Heart right ventricle (tissue), 16 donors: Measurements from ENCODE around the gene AKR1C3. TPM values are rescaled to one million over a fixed set of nuclear protein-coding genes. Genes with fewer than 3 reads are reported as not detected.

Experiments
- ATAC-seq, 8 donors: fragments of 200-7000 bp; cut with Tn5 transposase; one replicate each; pipeline ENCODE4 v1.9.1; 2020; ENCODE audit warnings: mild to moderate bottlenecking in 8 of 8, moderate library complexity in 8 of 8, moderate number of reproducible peaks in 1 of 8
- DNase-seq, 2 donors: peaks; one replicate each; pipeline ENCODE4 v3.0.0-alpha.2; 2020
- H3K27ac ChIP-seq, 10 donors: fragments of 200-600 bp; sonication (generic) in 2 of 10; one replicate each; pipeline versions ENCODE4 v1.5.0 to v1.8.0; 2020 to 2022; ENCODE audit warnings: mild to moderate bottlenecking in 3 of 10
- H3K27me3 ChIP-seq, 7 donors: fragments of 200-600 bp; one replicate each; pipeline ENCODE4 v1.8.0; 2021 to 2022; ENCODE audit warnings: mild to moderate bottlenecking in 2 of 7
- H3K36me3 ChIP-seq, 9 donors: fragments of 200-600 bp; sonication (generic) in 1 of 9; one replicate each; pipeline versions ENCODE4 v1.5.0 to v1.8.0; 2020 to 2022; ENCODE audit warnings: mild to moderate bottlenecking in 2 of 9
- H3K4me1 ChIP-seq, 9 donors: fragments of 200-600 bp; sonication (generic) in 1 of 9; one replicate each; pipeline versions ENCODE4 v1.5.0 to v1.8.0; 2020 to 2022; ENCODE audit warnings: mild to moderate bottlenecking in 4 of 9
- H3K4me3 ChIP-seq, 10 donors: fragments of 200-600 bp; sonication (generic) in 2 of 10; one replicate each; pipeline versions ENCODE4 v1.5.0 to v1.8.0; 2020 to 2022; ENCODE audit warnings: mild to moderate bottlenecking in 7 of 10, moderate library complexity in 2 of 10
- H3K9me3 ChIP-seq, 11 donors: fragments of 200-600 bp in 10 of 11; sonication (generic) in 2 of 11; one replicate each; pipeline versions ENCODE4 v1.5.0 to v1.8.0; 2013 to 2022; ENCODE audit warnings: mild to moderate bottlenecking in 2 of 11, control low read depth in 1 of 11, moderate library complexity in 1 of 11
- CTCF ChIP-seq, 9 donors: fragments of 200-600 bp; sonication (generic) in 2 of 9; IDR thresholded peaks; one replicate each; pipeline versions ENCODE4 v1.5.0 to v1.8.0; 2021 to 2022; ENCODE audit warnings: antibody characterized with exemption in 9 of 9, mild to moderate bottlenecking in 5 of 9, moderate library complexity in 1 of 9
- WGBS, 2 donors: extraction: QIAGEN DNeasy Blood & Tissue Kit; methylation state at CpG; one replicate each; pipeline ENCODE4 v1.1.7; 2013; ENCODE audit warnings: inconsistent platforms in 1 of 2; 5-methylcytosine and 5-hydroxymethylcytosine counted together
- intact Hi-C, 10 donors: fragments of 100-400 bp; cut with DNase I; formaldehyde crosslinking; loops; one replicate each; pipeline versions ENCODE4 v1.11.1 to v1.14.2; 2022
- polyA plus RNA-seq, 2 donors: library from polyadenylated mRNA; stranded (reverse); fragments of 200-250 nt; gene quantifications; one replicate each; pipeline ENCODE4 v1.2.3, GENCODE V29; 2013
- total RNA-seq, 10 donors: library from RNA; stranded (reverse); fragmentation: NEBNext Ultra II Directional in 3 of 10; extraction: Animal tissue kit (Norgen Biotek cat#: 25700) in 3 of 10; gene quantifications; one replicate each; pipeline versions ENCODE4 v1.2.1 to v1.2.4, GENCODE V29; 2021 to 2023
- donor health status: Arrhythmogenic right ventricular cardiomyopathy.
- donor health status: ischemic (EF 13 %, LVEDD 7.1; RV severe dilation, severe dysfunction).
- donor health status: healthy with polysubstance abuse.
- donor health status: DM: no; HTN: yes; CAD: no.
- donor health status: DM: no; HTN: no; CAD: no.
- donor health status: ischemic (EF 25% LVEDD 6.9; RV normal size, moderate dysfunction).
- donor health status: ischemic (EF 25% LVEDD 5.7; RV mildly dilated, moderate dysfunction).
- donor health status: healthy.
- donor health status: DM: yes; HTN: yes; CAD: no.
- donor health status: Ischemic cardiomyopathy.
- donor health status: ischemic (EF 35%, LVEDD 5.7; RV mildly dilated, moderate dysfunction).
- donor health status: nonischemic (EF 11% LVEDD 7.7; RV severe dilation, severe dysfunction).
- donor health status: DM: yes; HTN: yes; CAD: no.
- donor health status: PGD.
- donor health status: ischemic (EF 29% LVEDD 5.4; RV normal size, mild dysfunction).
- donor health status: nonischemic (EF 23%, LVEDD 6.1; RV moderate dilation, normal function).

The AKR1C3 gene
- total and polyA plus RNA-seq, 12 donors, result 8.2 to 30.6 (median 19.0) TPM

- Histone ChIP-seq H3K4me1 (no peaks in the 10 kb centered on the region), H3K36me3 (no peaks in the 10 kb centered on the region), H3K27me3 (no peaks in the 10 kb centered on the region), H3K9me3 (peaks cover 0 to 8% (median 0%) of the 10 kb centered on the region in 11 donors), H3K27ac (no peak overlapping the region), H3K4me3 (no peak overlapping the region)
- no peak for TF ChIP-seq CTCF (IDR thresholded peaks at IDR 0.05)
- intact Hi-C loops, result no loop called here
- DNase-seq (no peak), ATAC-seq (no peak)
- 8 to 33% methylated on average over 1 of the region's 1 CpG for WGBS, 2 donors
Measured at GRCh38 chr10:5155951-5156350, 61.7 kb downstream of the AKR1C3 start.

Other genes starting within 250 kb of the AKR1C3 start
- 10 to 100 TPM in 8 of 10 donors, 1 to 10 TPM in 2; 6.6 to 35.2 (median 13.4) TPM for gene AKR1C1, start 131.0 kb upstream of the AKR1C3 start, total RNA-seq
- 100 to 1,000 TPM in 1 of 2 donors, 10 to 100 TPM in 1; 23.7 to 131 TPM for gene AKR1C1, start 131.0 kb upstream of the AKR1C3 start, polyA plus RNA-seq
- gene AKR1C2, start 90.6 kb upstream of the AKR1C3 start, total RNA-seq, result 10 to 100 TPM in 8 of 10 donors, 1 to 10 TPM in 2; 4.5 to 44.4 (median 20.5) TPM
- 10 to 100 TPM; 13.4 to 25.8 TPM for gene AKR1C2, start 90.6 kb upstream of the AKR1C3 start, polyA plus RNA-seq
- under 1 TPM in 2 of 10 donors, not detected in 8; 0.39 to 0.51 TPM for gene AKR1C8, start 90.7 kb downstream of the AKR1C3 start, total RNA-seq
- under 1 TPM in 1 of 2 donors, not detected in 1; 0.04 TPM for gene AKR1C8, start 90.7 kb downstream of the AKR1C3 start, polyA plus RNA-seq
- gene AKR1C4, start 102.4 kb downstream of the AKR1C3 start, total RNA-seq, result not detected
- not detected for gene AKR1C4, start 102.4 kb downstream of the AKR1C3 start, polyA plus RNA-seq